Measurements from ENCODE around the gene AAMDC.
A peak's percentile ranks its signal among the peaks of the same experiment; 100 is the strongest.

AAMDC gene

DNA sequence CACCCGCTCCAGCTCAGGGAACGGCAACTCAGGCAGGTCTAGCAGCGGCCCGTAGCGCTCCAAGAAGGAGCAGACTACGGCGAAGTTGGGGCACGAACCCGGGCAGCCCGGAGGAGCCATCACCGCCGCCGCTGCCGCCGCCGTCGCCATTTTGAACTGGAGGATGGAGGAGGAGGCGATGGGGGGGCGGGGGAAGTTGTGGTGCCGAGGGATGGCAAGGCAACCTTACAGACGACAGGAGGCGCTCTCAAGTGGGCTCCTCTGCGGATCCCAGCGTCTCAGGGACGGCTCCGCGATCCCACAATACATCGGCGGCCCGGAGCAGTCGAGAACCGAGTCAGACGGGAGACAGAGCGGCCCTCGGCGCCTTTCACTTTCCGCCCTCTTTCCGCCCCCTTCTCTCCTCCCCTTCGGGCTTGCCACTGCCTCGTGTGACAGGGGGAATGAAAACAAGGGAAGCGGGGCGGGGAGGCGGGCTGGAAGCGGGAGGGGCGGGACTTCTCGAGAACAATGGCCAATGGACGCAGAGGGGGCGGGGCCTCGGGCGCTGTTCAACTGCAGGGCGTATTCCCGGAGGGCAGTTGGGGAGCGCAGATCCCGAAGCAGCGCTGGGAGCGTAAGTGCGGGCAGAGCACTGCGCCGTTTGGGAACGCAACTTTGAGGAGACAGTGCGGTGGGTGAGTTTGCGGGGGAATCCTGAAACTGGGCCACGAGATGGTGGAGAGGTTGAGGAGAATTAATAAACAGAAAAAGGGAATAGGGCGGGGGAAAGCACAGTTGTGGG, at the start of gene AAMDC, which contains the start of gene RSF1:
Gene AAMDC, plus strand, starts transcription at position 580 of the 784 bp plus-strand sequence. CDS start 21,353 bp downstream, outside the sequence.
Gene RSF1, minus strand, starts transcription at position 158 of the 784 bp plus-strand sequence. Its CDS starts 8 bp downstream, at position 150.
- peak; percentile 98 to 99 for DNase-seq

DNA sequence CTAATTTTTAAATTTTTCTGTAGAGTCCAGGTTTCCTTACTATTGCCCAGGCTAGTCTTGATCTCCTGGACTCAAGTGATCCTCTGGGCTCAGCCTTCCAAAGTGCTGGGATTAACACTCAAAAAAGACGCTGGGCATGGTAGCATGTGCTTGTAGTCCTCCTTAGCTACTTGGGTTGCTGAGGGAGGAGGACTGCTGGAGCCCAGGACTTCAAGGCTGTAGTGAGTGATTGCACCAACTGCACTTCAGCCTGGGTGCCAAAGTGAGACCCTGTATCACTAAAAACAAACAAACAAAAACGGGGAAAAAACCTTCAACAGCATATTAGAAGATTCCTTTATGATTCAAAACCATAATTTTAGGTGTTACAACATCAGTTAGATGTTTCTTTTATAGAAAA, 45.0 kb upstream of the AAMDC start:
- DNase-seq = no peak

- peak in 1 of 2 experiments; percentile 16 for DNase-seq
Measured at GRCh38 chr11:77776455-77776854, 44.5 kb upstream of the AAMDC start.

DNA sequence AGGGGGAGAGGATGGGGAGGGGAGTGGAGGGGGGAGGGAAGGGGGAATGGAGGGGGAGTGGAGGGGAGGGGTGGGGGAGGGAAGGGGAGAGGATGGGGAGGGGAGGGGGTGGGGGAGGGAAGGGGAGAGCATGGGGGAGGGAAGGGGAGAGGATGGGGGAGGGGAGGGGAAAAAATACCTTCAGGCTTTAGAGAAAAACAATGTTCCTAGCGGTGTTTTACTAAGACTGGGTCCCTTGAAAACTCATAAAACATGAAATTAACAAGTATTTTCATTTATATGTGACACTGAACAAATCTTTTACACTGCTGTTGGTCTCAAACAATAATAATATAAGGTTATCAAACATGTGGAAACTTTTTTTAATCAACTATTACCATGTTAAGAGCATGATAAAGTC, 42.8 kb upstream of the AAMDC start:
- no peak for DNase-seq

DNA sequence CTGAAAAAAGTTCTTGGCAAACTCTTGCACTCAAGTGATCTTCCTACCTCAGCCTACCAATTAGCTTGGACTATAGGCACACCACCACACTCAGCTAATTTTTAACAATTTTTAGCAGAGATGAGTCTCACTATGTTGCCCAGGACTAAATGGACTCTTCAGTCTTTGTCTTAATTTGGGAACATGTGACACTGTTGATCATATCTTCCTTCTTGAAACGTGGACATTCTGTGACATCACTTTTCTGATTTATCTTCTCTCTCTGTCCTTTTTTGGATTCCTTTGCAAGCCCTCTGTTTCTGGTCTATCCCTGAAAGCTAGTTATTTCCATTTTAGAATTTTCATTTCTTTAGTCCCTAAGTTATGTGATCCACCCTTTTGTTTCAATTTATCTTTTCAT, 42.4 kb upstream of the AAMDC start:
- no peak for DNase-seq

DNA sequence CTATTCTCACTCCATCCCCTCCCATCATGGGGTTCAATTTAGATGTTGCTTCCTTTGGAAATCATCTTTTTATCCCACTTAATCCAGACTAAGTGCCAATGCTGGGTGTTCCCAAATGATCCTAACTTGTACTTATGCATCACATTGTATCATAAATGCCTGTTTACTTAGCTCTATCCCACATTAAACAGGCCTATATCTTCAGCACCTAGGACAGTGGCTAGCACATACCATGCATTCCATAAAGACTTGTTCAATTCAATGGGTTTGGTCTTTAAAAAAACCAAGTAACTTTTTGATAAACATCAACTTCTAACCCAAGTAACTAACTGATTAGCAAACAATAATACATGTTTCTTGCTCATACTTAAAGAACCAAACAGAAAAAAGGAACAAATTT, 41.0 kb upstream of the AAMDC start:
- no peak for DNase-seq

GRCh38 chr11:77783025-77783424, 37.9 kb upstream of the AAMDC start:
- no peak for DNase-seq

DNA sequence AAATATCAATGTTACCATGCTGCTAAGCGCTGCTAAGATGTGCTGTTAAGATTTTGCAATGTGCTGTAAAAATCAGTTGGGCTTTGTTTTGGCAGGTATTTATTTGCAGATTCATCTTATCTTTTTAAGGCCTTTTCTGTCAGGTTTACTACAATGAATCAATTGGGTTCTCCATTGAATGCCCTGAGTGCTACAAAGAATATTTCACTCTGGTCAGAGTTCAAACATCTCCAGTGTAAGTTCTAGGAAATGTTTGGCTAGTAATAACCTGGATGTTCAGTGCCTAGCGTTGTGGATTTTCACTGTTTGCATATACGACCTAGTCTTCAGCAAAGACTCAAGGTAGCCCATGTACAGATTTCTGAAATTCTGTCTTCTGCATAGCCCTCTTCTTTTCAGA, 36.4 kb upstream of the AAMDC start:
- no peak for DNase-seq

GRCh38 chr11:77789061-77789730, 31.7 kb upstream of the AAMDC start:
- no peak for DNase-seq

DNA sequence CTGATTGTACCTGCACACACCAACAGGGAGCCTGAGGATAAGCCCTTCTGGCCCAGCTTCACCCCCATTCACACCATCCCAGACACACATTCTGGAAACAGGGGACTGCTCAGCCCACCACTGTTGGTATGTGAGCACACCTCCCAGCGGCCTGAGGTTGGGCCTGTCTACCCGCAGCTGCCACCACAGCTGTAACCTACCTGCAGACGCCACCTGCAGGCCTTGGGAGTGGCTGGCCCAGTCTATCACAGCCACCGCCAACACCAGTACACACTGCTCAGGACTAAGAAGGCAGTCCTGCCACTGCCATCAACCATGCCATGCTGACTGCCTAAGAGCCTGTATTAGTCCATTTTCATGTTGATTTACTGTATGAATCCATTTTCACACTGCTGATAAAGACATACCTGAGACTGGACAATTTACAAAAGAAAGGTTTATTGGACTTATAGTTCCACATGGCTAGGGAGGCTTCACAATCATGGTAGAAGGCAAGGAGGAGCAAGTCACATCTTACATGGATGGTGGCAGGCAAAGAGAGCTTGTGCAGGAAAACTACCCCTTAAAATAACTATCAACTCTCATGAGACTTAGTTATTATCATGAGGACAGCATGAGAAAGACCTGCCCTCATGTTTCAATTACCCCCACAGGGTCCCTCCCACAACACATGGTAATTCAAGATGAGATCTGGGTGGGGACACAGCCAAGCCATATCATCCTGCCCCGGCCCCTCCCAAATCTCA, 31.0 kb upstream of the AAMDC start:
- DNase-seq = no peak

- DNase-seq = no peak
Measured at GRCh38 chr11:77791301-77791700, 29.6 kb upstream of the AAMDC start.

DNA sequence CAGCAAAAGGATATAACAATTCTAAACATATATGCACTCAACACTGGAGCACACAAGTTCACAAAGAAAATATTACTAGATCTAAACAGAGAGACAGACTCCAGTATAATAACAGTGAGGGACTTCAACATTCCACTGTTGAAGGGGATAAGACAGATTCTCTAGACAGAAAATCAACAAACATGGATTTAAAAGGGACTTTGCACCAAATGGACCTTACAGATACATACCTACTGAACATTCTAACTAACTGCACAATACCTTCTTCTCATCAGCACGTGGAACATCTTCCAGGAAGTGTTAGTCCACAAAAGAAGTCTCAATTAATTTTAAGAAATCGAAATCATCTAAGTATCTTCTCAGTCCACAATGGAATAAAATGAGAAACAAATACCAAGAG, 27.0 kb upstream of the AAMDC start:
- no peak for DNase-seq

- DNase-seq = no peak
Measured at GRCh38 chr11:77799338-77799737, 21.6 kb upstream of the AAMDC start.

DNA sequence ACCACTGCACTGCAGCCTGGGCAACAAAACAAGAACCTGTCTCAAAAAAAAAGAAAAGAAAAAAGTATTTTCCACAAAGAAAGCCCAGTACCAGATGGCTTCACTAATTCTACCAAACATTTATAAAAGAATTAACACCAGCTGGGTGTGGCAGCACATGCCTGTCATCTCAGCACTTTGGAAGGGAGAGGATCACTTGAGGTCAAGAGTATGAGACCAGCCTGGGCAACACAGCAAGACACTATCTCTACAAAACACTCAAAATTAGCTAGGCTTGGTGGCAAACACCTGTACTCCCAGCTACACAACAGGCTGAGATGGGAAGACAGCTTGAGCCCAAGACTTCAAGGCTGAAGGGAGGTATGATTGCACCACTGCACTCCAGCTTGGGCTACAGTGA, 20.5 kb upstream of the AAMDC start:
- DNase-seq = no peak

DNA sequence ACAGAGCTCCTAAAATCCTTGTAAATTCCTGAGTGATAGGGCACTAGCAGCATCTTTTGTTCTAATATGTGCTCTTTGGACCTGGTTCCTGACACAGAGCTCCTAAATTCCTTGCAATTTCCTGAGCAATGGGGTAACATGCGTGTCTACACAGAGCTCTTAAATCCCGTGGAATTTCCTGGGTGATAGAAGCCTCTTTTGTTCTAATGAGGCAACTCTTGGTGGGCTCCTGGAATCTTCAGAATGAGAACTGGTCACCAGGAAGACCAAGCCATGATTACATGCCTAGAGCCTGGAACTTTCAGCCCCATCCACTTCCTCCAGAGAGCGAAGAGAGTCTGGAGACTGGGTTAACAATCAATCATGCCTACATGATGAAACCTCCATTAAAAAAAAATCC, 19.5 kb upstream of the AAMDC start:
- DNase-seq = no peak

DNA sequence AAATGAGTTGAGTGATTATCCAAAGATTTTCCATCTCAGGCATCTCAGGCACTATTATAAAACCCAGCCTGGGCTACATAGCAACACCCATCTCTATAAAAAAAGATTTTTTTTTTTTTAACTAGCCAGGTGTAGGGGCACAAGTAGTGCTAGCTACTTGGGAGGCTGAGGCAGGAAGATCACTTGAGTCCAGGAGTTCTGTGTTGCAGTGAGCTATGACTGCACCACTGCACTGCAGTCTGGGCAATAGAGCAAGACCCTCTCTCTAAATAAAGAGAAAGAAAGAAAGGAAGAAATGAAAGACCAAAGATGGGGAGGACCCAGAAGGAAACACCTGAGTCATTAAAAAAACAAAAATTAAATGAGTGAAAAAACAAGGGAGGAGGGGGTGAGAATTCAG, 14.5 kb upstream of the AAMDC start:
- DNase-seq = no peak

DNA sequence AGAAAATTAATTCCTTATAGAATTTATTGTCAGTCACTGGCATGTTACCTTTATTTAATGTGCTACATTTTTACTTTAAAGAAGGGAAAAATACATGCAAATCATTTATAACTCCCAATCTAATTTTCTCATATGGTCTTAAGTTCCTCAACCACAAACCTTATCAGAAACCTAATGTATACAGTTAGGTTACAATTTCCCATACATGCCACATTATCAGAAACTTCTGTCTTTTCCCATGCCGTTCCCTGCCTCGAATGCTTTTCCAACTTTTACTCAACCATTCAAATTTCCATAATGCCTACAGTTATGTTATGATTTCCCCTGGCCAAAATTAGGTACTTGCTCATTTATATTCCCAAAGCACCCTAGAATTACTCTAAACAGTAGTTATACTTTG, 14.0 kb upstream of the AAMDC start:
- DNase-seq = no peak

- DNase-seq = no peak
Measured at GRCh38 chr11:77813256-77813655, 7.7 kb upstream of the AAMDC start.

DNA sequence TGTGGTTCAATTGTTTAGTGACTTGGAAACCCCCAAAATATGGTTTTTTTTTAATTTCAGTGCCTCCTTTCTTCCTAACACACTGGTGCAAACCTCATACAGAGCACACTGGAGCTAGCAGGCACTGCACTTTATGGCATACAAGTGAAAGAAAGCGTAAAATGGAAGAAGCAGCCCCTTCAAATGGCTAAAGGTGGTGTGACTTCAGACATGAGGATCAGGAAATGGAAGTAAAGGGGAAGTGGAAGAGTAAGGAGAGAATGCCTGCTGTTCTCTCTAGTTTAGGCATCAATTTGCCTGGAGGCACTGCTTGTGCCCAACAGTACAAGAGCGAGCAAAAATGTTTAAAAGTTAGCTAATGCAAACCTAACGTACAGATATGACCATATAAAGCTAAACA, 6.1 kb upstream of the AAMDC start:
- DNase-seq = no peak

DNA sequence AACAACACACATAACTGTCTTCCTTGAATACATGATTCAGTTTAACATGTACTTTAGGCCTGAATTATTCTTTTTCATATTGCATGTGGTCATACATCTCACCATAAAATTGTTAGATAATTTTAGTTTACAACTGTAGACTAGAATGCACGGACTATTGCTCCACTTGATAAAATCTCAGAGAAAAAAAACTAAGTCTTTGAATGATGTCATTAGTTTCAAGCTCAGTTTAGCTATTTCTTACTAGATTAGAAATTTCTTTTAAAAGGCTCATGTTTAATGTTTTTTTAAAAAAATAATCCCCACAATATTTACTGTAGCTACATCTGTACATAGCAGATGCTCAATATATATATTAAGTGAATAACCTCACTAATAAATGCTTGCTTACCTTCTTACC, 5.5 kb upstream of the AAMDC start:
- no peak for DNase-seq

GRCh38 chr11:77819411-77819920, 1.5 kb upstream of the AAMDC start:
- peak; percentile 68 to 80 for DNase-seq

DNA sequence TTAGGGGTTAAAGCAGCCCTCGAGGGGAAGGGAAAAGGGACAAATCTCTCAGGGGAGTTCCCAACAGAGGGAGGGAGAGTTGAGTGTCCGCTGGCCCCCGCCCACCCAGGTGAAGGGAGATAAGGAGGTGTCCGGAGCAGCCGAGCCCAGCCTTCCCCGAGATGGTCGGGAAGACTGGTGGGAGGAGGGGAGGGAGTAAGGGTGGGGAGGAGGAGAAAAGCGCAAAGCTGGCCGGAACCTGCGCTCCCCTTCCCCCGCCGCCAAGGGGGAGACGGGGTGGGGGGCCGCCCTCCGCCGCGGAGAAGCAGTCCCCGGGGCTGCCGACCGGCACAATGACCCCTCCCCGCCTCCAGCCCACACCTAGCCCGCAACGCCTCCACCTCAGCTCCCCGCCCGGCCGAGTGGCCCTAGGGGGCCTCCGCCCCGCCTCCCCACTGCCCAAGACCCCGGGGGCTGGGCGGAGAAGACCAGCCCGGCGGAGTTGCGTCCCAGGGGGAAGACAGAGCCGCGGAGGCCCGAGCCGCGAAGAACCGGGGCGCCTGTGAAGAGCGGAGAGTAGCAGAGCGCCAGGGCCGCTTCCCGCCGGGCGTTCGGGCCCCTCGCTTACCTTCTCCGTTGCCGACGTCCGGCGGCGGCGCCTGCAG, 901 bp upstream of the AAMDC start:
- DNase-seq = peak; percentile 29 to 54

DNA sequence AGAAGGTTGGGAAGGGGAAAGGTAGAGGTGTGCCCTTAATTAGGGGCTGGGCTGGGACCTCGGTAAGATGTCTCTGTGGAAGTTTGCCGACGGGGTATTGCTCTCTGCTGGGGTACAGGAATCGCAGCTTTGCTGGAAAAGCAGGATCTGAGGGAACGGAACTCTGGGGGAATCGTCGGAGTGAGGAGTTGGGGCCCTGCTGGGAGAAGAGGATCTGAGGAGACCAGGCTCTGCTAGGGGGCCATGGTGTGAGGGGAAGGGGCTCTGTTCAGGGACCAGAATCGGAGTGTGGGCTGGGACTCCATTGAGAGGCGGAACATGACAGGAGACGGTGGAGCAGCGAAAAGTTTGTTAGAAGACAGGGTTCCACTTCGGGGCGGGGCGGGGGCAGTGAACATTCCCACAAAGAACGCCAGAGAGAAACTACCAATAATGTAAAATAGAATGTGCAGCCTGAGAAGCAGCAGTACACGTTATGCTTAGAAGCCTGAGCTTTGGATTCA, 456 bp downstream of the AAMDC start:
- no peak for DNase-seq
